Ovary (tissue), 3 donors: ENCODE data around the gene RPS21.

Source experiments
- EP300 ChIP-seq: sonication (generic); formaldehyde crosslinking; IDR thresholded peaks from one replicate; pipeline ENCODE4 v1.6.1; 2017; ENCODE audit warnings: antibody characterized with exemption
- POLR2A ChIP-seq: fragments of 450-650 bp; IDR thresholded peaks from one replicate; pipeline ENCODE4 v1.6.1; 2017; ENCODE audit warnings: antibody characterized with exemption, mild to moderate bottlenecking, moderate library complexity
- TF ChIP-seq, protein P1 (sequence below), 3 donors: fragments of 450-650 bp in 2 of 3; fragments of 200-600 bp in 1 of 3; IDR thresholded peaks; one replicate each; pipeline versions ENCODE4 v1.5.1 to v1.8.0; 2016 to 2022; ENCODE audit warnings: antibody characterized with exemption in 3 of 3, mild to moderate bottlenecking in 1 of 3
- donor health status: DM: no; HTN: no; CAD: no.

DNA sequence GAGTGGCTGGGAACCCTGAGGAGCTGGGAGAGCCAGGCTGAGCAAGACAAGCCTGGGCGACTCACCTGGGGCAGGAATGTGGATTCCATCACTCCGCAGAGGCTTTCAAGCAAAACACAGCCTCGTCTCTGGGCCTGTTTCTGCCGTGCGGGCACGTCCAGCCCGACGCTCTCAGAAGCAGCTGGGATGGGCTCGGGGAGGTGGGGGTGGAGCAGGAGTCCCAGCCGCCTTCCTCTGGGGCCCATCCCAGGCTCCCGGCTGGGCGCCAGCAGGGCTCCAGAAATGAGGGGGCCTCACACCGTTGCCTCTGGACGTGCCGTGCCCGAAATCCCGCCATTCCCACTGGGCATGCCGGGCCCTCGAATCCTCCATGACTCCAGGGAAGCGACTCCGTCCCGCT, 8.7 kb upstream of the RPS21 start:
- TF ChIP-seq POLR2A (no peak), EP300 (no peak)
- TF ChIP-seq, protein P1, sequence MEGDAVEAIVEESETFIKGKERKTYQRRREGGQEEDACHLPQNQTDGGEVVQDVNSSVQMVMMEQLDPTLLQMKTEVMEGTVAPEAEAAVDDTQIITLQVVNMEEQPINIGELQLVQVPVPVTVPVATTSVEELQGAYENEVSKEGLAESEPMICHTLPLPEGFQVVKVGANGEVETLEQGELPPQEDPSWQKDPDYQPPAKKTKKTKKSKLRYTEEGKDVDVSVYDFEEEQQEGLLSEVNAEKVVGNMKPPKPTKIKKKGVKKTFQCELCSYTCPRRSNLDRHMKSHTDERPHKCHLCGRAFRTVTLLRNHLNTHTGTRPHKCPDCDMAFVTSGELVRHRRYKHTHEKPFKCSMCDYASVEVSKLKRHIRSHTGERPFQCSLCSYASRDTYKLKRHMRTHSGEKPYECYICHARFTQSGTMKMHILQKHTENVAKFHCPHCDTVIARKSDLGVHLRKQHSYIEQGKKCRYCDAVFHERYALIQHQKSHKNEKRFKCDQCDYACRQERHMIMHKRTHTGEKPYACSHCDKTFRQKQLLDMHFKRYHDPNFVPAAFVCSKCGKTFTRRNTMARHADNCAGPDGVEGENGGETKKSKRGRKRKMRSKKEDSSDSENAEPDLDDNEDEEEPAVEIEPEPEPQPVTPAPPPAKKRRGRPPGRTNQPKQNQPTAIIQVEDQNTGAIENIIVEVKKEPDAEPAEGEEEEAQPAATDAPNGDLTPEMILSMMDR (IDR thresholded peaks at IDR 0.05) = no peak
